Liver (tissue), 9 donors: Measurements from ENCODE around the gene G6PC1. TPM values are rescaled to one million over a fixed set of nuclear protein-coding genes. Genes with fewer than 3 reads are reported as not detected.
"Not testable (repeated sequence)": the region's sequence is repeated elsewhere in the genome, so short reads cannot be mapped to it uniquely, and the experiment has no call there.

Source experiments
- DNase-seq: peaks from one replicate; pipeline ENCODE4 v3.0.0-alpha.2; 2017; ENCODE audit warnings: low spot score
- H3K27ac ChIP-seq, 2 donors: one replicate each; pipeline ENCODE4 v1.7.0; 2013; ENCODE audit warnings: inconsistent platforms in 2 of 2, low read length in 2 of 2, control low read depth in 1 of 2, low read depth in 1 of 2, mild to moderate bottlenecking in 1 of 2
- H3K27me3 ChIP-seq, 4 donors: one replicate each; pipeline versions ENCODE4 v1.6.1 to v1.7.0; 2013; ENCODE audit warnings: low read length in 3 of 4, inconsistent platforms in 1 of 4, mild to moderate bottlenecking in 1 of 4, moderate library complexity in 1 of 4; ENCODE audit not compliant: control insufficient read depth in 4 of 4, insufficient read depth in 4 of 4
- H3K36me3 ChIP-seq, 4 donors: one replicate each; pipeline versions ENCODE4 v1.6.1 to v1.7.0; 2013; ENCODE audit warnings: low read length in 3 of 4, mild to moderate bottlenecking in 3 of 4, low read depth in 1 of 4, moderate library complexity in 1 of 4; ENCODE audit not compliant: control insufficient read depth in 4 of 4, insufficient read depth in 3 of 4
- H3K4me1 ChIP-seq, 4 donors: one replicate each; pipeline versions ENCODE4 v1.6.1 to v1.7.0; 2013; ENCODE audit warnings: low read length in 3 of 4, mild to moderate bottlenecking in 3 of 4, moderate library complexity in 1 of 4; ENCODE audit not compliant: control insufficient read depth in 4 of 4, insufficient read depth in 4 of 4
- H3K4me3 ChIP-seq, 3 donors: one replicate each; pipeline versions ENCODE4 v1.6.1 to v1.7.0; 2013; ENCODE audit warnings: low read length in 3 of 3, control low read depth in 1 of 3, low read depth in 1 of 3, mild to moderate bottlenecking in 1 of 3
- H3K9ac ChIP-seq, 2 donors: one replicate each; pipeline ENCODE4 v1.7.0; 2013; ENCODE audit warnings: low read length in 2 of 2, mild to moderate bottlenecking in 2 of 2, moderate library complexity in 2 of 2, control low read depth in 1 of 2, low read depth in 1 of 2
- H3K9me3 ChIP-seq, 4 donors: one replicate each; pipeline versions ENCODE4 v1.6.1 to v1.7.0; 2013; ENCODE audit warnings: low read length in 3 of 4; ENCODE audit not compliant: control insufficient read depth in 4 of 4
- CTCF ChIP-seq: fragments of 150-350 bp; IDR thresholded peaks from 2 replicates; pipeline ENCODE4 v1.5.1; 2017; ENCODE audit warnings: improper control_type of control experiment, low read depth, low read length; ENCODE audit not compliant: missing input control
- FOXA1 ChIP-seq: IDR thresholded peaks from 2 replicates; pipeline ENCODE4 v1.6.1; 2016; ENCODE audit warnings: antibody characterized with exemption
- FOXA2 ChIP-seq: IDR thresholded peaks from 2 replicates; pipeline ENCODE4 v1.6.1; 2016; ENCODE audit warnings: antibody characterized with exemption
- HNF4A ChIP-seq, 2 donors: conservative IDR thresholded peaks; 2 replicates each; pipeline ENCODE4 v1.6.1; 2016; ENCODE audit warnings: antibody characterized with exemption in 2 of 2, mild to moderate bottlenecking in 2 of 2
- JUND ChIP-seq, 2 donors: IDR thresholded peaks; 2 replicates each; pipeline ENCODE4 v1.6.1; 2016; ENCODE audit warnings: antibody characterized with exemption in 2 of 2
- MAX ChIP-seq: IDR thresholded peaks from 2 replicates; pipeline ENCODE4 v1.6.1; 2016; ENCODE audit warnings: antibody characterized with exemption
- NR2F2 ChIP-seq: IDR thresholded peaks from 2 replicates; pipeline ENCODE4 v1.6.1; 2016; ENCODE audit warnings: antibody characterized with exemption
- RAD21 ChIP-seq, 2 donors: IDR thresholded peaks; 2 replicates each; pipeline ENCODE4 v1.6.1; 2016; ENCODE audit warnings: antibody characterized with exemption in 2 of 2, mild to moderate bottlenecking in 2 of 2
- REST ChIP-seq: IDR thresholded peaks from 2 replicates; pipeline ENCODE4 v1.6.1; 2016; ENCODE audit warnings: antibody characterized with exemption, mild to moderate bottlenecking
- RXRA ChIP-seq, 2 donors: IDR thresholded peaks; 2 replicates each; pipeline ENCODE4 v1.6.1; 2017 to 2018; ENCODE audit warnings: antibody characterized with exemption in 2 of 2, mild to moderate bottlenecking in 1 of 2
- SP1 ChIP-seq: IDR thresholded peaks from 2 replicates; pipeline ENCODE4 v1.6.1; 2018; ENCODE audit warnings: antibody characterized with exemption, mild to moderate bottlenecking
- TAF1 ChIP-seq: conservative IDR thresholded peaks from 2 replicates; pipeline ENCODE4 v1.6.1; 2016; ENCODE audit warnings: antibody characterized with exemption, mild to moderate bottlenecking
- YY1 ChIP-seq: IDR thresholded peaks from 2 replicates; pipeline ENCODE4 v1.6.1; 2016; ENCODE audit warnings: antibody characterized with exemption, mild to moderate bottlenecking
- ZBTB33 ChIP-seq: IDR thresholded peaks from 2 replicates; pipeline ENCODE4 v1.6.1; 2016; ENCODE audit warnings: antibody characterized with exemption
- WGBS: extraction: QIAGEN DNeasy Blood & Tissue Kit; methylation state at CpG from one replicate; pipeline ENCODE4 v1.1.7; 2013; 5-methylcytosine and 5-hydroxymethylcytosine counted together
- polyA plus RNA-seq, 2 donors: library from polyadenylated mRNA; stranded (reverse) in 1 of 2; unstranded in 1 of 2; fragments of 200-250 nt in 1 of 2; fragments of >200 nt in 1 of 2; fragmentation: Nextera tagmentation in 1 of 2; extraction: Ambion mirVana in 1 of 2; gene quantifications; one replicate each; pipeline versions ENCODE4 v1.2.1 to v1.2.3, GENCODE V29; 2013 to 2015
- total RNA-seq, 2 donors: library from RNA; depleted of rRNA; stranded (reverse); fragments of >200 nt; gene quantifications; one replicate each; pipeline ENCODE4 v1.2.3, GENCODE V29; 2014
- donor health status: healthy.
- donor health status: healthy.
- donor health status: healthy.
- donor health status: healthy.
- donor health status: healthy.

G6PC1 gene
- total and polyA plus RNA-seq, 4 donors: 23.8 to 271 (median 114) TPM

GRCh38 chr17:42867694-42868261, 32.8 kb upstream of the G6PC1 start:
- TF ChIP-seq RXRA (IDR thresholded peaks at IDR 0.05): peak; percentile 33 to 59
- DNase-seq, H3K36me3 ChIP-seq, H3K27me3 ChIP-seq, H3K9me3 ChIP-seq: not testable (repeated sequence)
- H3K27ac ChIP-seq: peak overlapping the region; percentile 78
- peak overlapping the region; percentile 56 to 61 (median 60) for H3K4me3 ChIP-seq
- peak overlapping the region in 1 of 2 donors; percentile 53 for H3K9ac ChIP-seq
- peaks cover 3 to 64% (median 55%) of the 10 kb centered on the region in 4 donors for H3K4me1 ChIP-seq
- WGBS: 34% methylated on average over 21 of the region's 21 CpGs

- Histone ChIP-seq H3K4me3 (peak overlapping the region; percentile 5 to 61 (median 60)), H3K27ac (peak overlapping the region; percentile 40 to 78), H3K27me3 (no peaks in the 10 kb centered on the region), H3K4me1 (peaks cover 3 to 69% (median 60%) of the 10 kb centered on the region in 4 donors), H3K9ac (peak overlapping the region in 1 of 2 donors; percentile 8), H3K9me3 (no peaks in the 10 kb centered on the region), H3K36me3 (peaks cover 0 to 13% (median 8%) of the 10 kb centered on the region in 4 donors)
- WGBS: 38% methylated on average over 12 of the region's 12 CpGs
- no peak for TF ChIP-seq HNF4A (conservative IDR thresholded peaks at IDR 0.05)
- no peak for TF ChIP-seq MAX
- TF ChIP-seq TAF1: no peak
- no peak for TF ChIP-seq CTCF
- TF ChIP-seq FOXA1: no peak
- no peak for TF ChIP-seq ZBTB33
- no peak for TF ChIP-seq REST
- no peak for TF ChIP-seq FOXA2
- TF ChIP-seq SP1: no peak
- no peak for TF ChIP-seq NR2F2
- TF ChIP-seq RAD21 (IDR thresholded peaks at IDR 0.05): no peak
- no peak for TF ChIP-seq YY1
- no peak for TF ChIP-seq JUND (IDR thresholded peaks at IDR 0.05)
- DNase-seq: no peak
These were observed 32.3 kb upstream of the G6PC1 start for GRCh38 chr17:42868338-42868737.
